ENCODE measurements around the gene SBNO2.

The SBNO2 gene

DNA sequence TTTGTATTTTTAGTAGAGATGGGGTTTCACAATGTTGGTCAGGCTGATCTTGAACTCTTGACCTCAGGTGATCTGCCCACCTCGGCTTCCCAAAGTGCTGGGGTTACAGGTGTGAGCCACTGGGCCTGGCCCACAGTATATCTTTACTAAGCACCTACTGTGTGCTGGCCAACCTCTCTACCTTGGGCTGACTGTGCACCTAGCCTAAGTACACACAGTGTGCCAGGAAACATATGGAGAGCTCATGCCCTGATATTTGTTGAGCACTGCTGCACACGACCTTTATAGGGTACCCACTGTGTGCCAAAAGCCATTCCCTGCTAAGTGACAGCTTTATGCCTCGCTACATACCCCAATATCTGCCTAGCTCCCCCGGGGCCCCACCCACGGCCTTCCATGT, 113.4 kb downstream of the SBNO2 start:
- TF ChIP-seq, protein P1, sequence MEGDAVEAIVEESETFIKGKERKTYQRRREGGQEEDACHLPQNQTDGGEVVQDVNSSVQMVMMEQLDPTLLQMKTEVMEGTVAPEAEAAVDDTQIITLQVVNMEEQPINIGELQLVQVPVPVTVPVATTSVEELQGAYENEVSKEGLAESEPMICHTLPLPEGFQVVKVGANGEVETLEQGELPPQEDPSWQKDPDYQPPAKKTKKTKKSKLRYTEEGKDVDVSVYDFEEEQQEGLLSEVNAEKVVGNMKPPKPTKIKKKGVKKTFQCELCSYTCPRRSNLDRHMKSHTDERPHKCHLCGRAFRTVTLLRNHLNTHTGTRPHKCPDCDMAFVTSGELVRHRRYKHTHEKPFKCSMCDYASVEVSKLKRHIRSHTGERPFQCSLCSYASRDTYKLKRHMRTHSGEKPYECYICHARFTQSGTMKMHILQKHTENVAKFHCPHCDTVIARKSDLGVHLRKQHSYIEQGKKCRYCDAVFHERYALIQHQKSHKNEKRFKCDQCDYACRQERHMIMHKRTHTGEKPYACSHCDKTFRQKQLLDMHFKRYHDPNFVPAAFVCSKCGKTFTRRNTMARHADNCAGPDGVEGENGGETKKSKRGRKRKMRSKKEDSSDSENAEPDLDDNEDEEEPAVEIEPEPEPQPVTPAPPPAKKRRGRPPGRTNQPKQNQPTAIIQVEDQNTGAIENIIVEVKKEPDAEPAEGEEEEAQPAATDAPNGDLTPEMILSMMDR (IDR thresholded peaks at IDR 0.05; ENCODE audit: borderline replicate concordance, insufficient read depth, low read depth, low read length): no peak

DNA sequence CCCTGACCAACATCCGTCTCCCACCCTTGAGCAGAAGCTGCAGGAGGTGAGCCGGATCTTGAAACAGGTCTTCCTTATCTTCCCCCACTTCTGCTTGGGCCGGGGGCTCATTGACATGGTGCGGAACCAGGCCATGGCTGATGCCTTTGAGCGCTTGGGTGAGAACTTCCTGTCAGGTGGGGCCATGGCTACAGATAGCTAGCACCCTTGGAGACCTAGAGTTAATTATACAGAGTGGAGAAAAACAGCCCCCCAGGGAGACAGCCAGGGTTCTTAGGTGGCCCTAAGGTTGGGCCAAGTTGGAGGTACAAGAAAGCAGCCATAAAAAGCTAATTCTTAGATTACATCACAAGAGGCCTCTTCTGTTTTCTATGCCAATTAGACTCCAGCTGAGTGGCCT, 116.0 kb downstream of the SBNO2 start:
- H3K4me3 ChIP-seq (ENCODE audit: low read depth, low read length): no peak overlapping the region
- TF ChIP-seq, protein P1 (IDR thresholded peaks at IDR 0.05; ENCODE audit: borderline replicate concordance, insufficient read depth, low read depth, low read length): no peak

More for the DNA sequence above, 113.4 kb downstream of the SBNO2 start:
- no peak overlapping the region for H3K4me3 ChIP-seq (ENCODE audit: low read depth, low read length)
